Tibial nerve (tissue), 4 donors: ENCODE data around the gene AEN. TPM values are rescaled to one million over a fixed set of nuclear protein-coding genes. Genes with fewer than 3 reads are reported as not detected.
"Not testable (repeated sequence)": the region's sequence is repeated elsewhere in the genome, so short reads cannot be mapped to it uniquely, and the experiment has no call there.

ENCODE experiments used
- DNase-seq, 2 donors: peaks; one replicate each; pipeline ENCODE4 v3.0.0-alpha.2; 2019; ENCODE audit warnings: low spot score in 2 of 2
- H3K27ac ChIP-seq, 4 donors: fragments of 200-600 bp; sonication (generic) in 3 of 4; one replicate each; pipeline ENCODE4 v1.5.1; 2017 to 2019; ENCODE audit warnings: mild to moderate bottlenecking in 1 of 4
- H3K27me3 ChIP-seq, 2 donors: fragments of 200-600 bp; sonication (generic) in 1 of 2; one replicate each; pipeline versions ENCODE4 v1.5.1 to v1.6.0; 2017 to 2019
- H3K36me3 ChIP-seq, 3 donors: fragments of 200-600 bp; sonication (generic); one replicate each; pipeline ENCODE4 v1.5.1; 2018 to 2019
- H3K4me1 ChIP-seq, 4 donors: fragments of 200-600 bp; sonication (generic) in 3 of 4; one replicate each; pipeline ENCODE4 v1.5.1; 2017 to 2019
- H3K4me3 ChIP-seq, 4 donors: fragments of 200-600 bp; sonication (generic) in 3 of 4; one replicate each; pipeline ENCODE4 v1.5.1; 2017 to 2019; ENCODE audit warnings: mild to moderate bottlenecking in 1 of 4, moderate library complexity in 1 of 4
- H3K9me3 ChIP-seq, 4 donors: fragments of 200-600 bp; sonication (generic) in 3 of 4; one replicate each; pipeline ENCODE4 v1.5.1; 2017 to 2019
- EP300 ChIP-seq, 2 donors: sonication (generic); formaldehyde crosslinking; IDR thresholded peaks; one replicate each; pipeline ENCODE4 v1.6.1; 2017; ENCODE audit warnings: antibody characterized with exemption in 2 of 2, mild to moderate bottlenecking in 1 of 2
- POLR2A ChIP-seq, 2 donors: fragments of 450-650 bp; IDR thresholded peaks; one replicate each; pipeline ENCODE4 v1.6.1; 2017; ENCODE audit warnings: antibody characterized with exemption in 2 of 2, mild to moderate bottlenecking in 2 of 2, moderate library complexity in 2 of 2
- WGBS, 2 donors: methylation state at CpG; one replicate each; pipeline ENCODE4 v1.1.5; 2018; 5-methylcytosine and 5-hydroxymethylcytosine counted together
- total RNA-seq, 4 donors: library from RNA; depleted of rRNA; stranded (reverse); fragments of >200 nt; gene quantifications; one replicate each; pipeline ENCODE4 v1.1.0, GENCODE V29; 2016
- TF ChIP-seq, protein P1 (sequence below), 5 experiments: fragments of 200-600 bp in 3 of 5; fragments of 450-650 bp in 2 of 5; sonication (generic) in 3 of 5; IDR thresholded peaks; one replicate each; pipeline ENCODE4 v1.5.1; 2016 to 2019; ENCODE audit warnings: antibody characterized with exemption in 5 of 5, mild to moderate bottlenecking in 3 of 5, moderate library complexity in 2 of 5

The AEN gene
- total RNA-seq, 4 donors from 2014 or later = 10.1 to 17.8 (median 13.1) TPM

DNA sequence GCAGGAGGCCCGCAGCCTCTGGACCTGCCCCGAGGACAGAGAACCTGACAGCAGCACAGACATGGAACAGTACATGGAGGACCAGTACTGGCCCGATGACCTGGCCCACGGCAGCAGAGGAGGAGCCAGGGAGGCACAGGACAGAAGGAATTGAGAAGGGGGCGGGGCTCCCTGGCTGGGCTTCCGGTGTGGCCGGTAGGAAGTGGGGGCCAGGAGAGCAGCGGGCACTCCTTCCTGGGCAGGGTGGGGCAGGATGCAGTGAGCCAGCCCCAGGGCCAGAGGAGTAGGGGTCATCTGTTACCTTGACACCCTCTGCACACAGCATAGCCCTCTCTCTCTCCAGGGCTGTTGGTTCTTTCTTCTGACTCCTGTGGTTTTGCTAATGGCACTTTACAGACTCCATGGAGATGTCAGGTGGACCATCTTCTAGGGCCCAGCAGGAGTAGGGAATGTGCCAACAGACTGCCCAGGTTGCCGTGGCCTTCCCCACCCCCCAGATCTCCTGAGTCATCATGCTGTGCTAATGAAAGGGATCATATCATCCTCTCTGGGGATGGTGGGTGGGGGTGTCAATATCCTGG is 9.1 kb downstream of the AEN start:
- H3K36me3 ChIP-seq = peaks cover 0 to 80% (median 0%) of the 10 kb centered on the region in 3 donors
- peak overlapping the region in 3 of 4 donors; percentile 33 to 68 (median 57) for H3K27ac ChIP-seq
- no peak for DNase-seq
- TF ChIP-seq EP300 (IDR thresholded peaks at IDR 0.05) = peak in 1 of 2 donors; percentile 22
- TF ChIP-seq, protein P1, sequence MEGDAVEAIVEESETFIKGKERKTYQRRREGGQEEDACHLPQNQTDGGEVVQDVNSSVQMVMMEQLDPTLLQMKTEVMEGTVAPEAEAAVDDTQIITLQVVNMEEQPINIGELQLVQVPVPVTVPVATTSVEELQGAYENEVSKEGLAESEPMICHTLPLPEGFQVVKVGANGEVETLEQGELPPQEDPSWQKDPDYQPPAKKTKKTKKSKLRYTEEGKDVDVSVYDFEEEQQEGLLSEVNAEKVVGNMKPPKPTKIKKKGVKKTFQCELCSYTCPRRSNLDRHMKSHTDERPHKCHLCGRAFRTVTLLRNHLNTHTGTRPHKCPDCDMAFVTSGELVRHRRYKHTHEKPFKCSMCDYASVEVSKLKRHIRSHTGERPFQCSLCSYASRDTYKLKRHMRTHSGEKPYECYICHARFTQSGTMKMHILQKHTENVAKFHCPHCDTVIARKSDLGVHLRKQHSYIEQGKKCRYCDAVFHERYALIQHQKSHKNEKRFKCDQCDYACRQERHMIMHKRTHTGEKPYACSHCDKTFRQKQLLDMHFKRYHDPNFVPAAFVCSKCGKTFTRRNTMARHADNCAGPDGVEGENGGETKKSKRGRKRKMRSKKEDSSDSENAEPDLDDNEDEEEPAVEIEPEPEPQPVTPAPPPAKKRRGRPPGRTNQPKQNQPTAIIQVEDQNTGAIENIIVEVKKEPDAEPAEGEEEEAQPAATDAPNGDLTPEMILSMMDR (IDR thresholded peaks at IDR 0.05) = no peak
- H3K4me1 ChIP-seq = peaks cover 0 to 30% (median 2%) of the 10 kb centered on the region in 4 donors
- no peaks in the 10 kb centered on the region for H3K9me3 ChIP-seq
- no peak overlapping the region for H3K4me3 ChIP-seq
- H3K27me3 ChIP-seq = no peaks in the 10 kb centered on the region
- WGBS, 2 donors = 67 to 69% methylated on average over 9 of the region's 9 CpGs

DNA sequence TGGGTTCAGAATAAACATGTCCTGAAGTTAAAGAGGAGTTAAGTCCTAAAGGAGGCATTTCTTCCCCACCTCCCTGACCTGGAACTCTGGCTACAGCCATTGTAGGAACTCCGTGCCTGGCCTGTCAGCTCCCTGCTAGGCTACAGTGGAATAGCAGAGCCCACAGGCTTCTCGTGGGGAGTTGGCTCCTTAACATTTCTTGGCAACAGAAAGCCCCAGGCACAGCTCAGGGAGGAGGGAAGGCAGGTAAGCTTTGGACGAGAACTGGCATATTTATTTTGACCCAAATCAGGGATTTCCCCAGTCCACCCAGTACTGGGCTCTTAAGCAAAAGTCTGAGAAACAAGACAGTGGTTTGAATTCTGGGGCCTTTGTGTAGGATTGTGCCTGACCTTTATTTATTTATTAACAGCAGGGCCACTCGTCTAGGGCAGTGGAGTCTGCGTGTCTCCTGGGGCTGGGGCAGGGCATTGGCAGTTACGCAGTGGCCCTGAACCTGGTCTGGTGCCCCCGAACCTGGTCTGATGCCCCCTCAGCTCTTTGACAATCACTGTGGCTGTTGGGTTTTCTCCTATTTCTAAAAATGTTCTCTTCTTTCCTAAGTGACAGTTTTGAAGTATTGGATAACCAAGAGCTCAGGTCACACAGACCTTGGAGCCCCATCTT is 9.8 kb downstream of the AEN start:
- peaks cover 0 to 79% (median 0%) of the 10 kb centered on the region in 3 donors for H3K36me3 ChIP-seq
- WGBS, 2 donors = 67 to 70% methylated on average over 7 of the region's 7 CpGs
- no peaks in the 10 kb centered on the region for H3K27me3 ChIP-seq
- peak overlapping the region in 3 of 4 donors; percentile 33 to 68 (median 57) for H3K27ac ChIP-seq
- TF ChIP-seq POLR2A (IDR thresholded peaks at IDR 0.05) = no peak
- TF ChIP-seq, protein P1 (IDR thresholded peaks at IDR 0.05) = no peak
- TF ChIP-seq EP300 (IDR thresholded peaks at IDR 0.05) = no peak
- no peak for DNase-seq
- H3K4me3 ChIP-seq = no peak overlapping the region
- no peaks in the 10 kb centered on the region for H3K9me3 ChIP-seq
- peaks cover 0 to 30% (median 0%) of the 10 kb centered on the region in 4 donors for H3K4me1 ChIP-seq

DNA sequence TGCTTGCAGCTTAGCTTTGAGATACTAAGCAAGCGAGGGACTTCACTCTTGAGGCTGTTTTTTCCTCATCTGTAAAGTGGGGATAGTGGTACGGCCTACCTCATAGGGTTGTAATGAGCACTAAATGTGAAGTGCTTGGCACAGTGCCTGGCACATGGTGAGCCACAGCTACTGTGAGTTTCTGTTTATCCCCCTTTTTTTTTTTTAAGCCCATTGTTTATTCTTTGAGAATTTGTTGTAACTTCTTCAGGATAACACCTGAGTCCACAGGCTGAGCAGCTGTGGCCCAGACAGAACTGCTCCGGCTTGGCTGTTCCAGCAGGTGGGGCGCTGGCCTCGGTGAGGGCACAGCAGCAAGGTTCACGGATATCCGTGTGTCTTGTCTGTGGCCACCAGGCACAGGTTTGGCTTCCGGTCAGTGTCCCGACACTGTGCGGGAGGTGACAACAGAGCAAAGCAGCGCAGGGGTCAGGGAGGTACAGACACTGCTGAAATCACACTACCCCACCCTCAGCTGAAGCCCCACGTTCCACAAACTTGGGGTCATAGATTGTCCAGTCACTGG is 10.4 kb downstream of the AEN start:
- Histone ChIP-seq H3K36me3 (peaks cover 0 to 73% (median 0%) of the 10 kb centered on the region in 3 donors), H3K9me3 (no peaks in the 10 kb centered on the region), H3K4me3 (no peak overlapping the region), H3K27ac (peak overlapping the region in 3 of 4 donors; percentile 26 to 68 (median 57)), H3K4me1 (peaks cover 0 to 29% (median 0%) of the 10 kb centered on the region in 4 donors), H3K27me3 (no peaks in the 10 kb centered on the region)
- DNase-seq = no peak
- no peak for TF ChIP-seq EP300 (IDR thresholded peaks at IDR 0.05)
- TF ChIP-seq, protein P1 (IDR thresholded peaks at IDR 0.05) = no peak
- no peak for TF ChIP-seq POLR2A (IDR thresholded peaks at IDR 0.05)
- WGBS, 2 donors = 85 to 90% methylated on average over 10 to 12 of the region's 12 CpGs

DNA sequence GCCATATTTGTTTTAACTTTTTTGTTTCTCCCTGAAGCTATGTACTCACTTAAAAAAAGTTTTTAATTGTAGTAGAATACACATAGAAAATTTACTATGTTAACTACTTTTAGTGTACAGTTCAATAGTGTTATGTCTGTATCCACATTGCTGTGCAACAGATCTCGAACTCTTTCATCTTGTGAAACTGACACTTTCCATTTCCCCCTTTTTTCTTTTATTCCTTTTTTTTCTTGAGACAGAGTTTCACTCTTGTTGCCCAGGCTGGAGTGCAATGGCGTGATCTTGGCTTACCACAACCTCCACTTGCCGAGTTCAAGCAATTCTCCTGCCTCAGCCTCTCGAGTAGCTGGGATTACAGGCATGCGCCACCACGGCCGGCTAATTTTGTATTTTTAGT is 11.7 kb downstream of the AEN start:
- H3K9me3 ChIP-seq, H3K4me3 ChIP-seq, H3K27ac ChIP-seq, H3K27me3 ChIP-seq, DNase-seq: not testable (repeated sequence)
- Histone ChIP-seq H3K4me1 (peaks cover 0 to 35% (median 4%) of the 10 kb centered on the region in 4 donors), H3K36me3 (peaks cover 0 to 62% (median 0%) of the 10 kb centered on the region in 3 donors)
- WGBS, 2 donors = 85 to 91% methylated on average over 7 of the region's 7 CpGs

DNA sequence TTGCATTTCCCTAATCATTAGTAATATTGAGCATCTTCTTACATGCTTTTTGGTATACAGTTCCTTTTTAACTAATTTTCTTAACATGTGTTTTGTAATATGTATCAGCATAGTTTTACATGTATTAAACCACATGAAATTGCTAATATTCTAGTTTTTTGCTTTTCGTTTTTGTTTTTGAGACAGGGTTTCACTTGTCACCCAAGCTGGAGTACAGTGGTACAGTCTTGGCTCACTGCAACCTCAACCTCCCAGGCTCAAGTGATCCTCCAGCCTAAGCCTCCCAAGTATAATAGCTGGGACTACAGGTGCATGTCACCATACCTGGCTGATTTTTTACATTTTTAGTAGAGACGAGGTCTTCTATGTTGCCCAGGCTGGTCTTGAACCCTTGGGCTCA is 13.3 kb downstream of the AEN start:
- H3K27me3 ChIP-seq = no peaks in the 10 kb centered on the region
- peak overlapping the region in 1 of 4 donors; percentile 99 for H3K27ac ChIP-seq
- H3K4me1 ChIP-seq = peaks cover 0 to 42% (median 15%) of the 10 kb centered on the region in 4 donors
- no peaks in the 10 kb centered on the region for H3K9me3 ChIP-seq
- no peak for TF ChIP-seq POLR2A (IDR thresholded peaks at IDR 0.05)
- 92% methylated on average over 2 of the region's 2 CpGs for WGBS, 2 donors
- no peak for DNase-seq
- no peak overlapping the region for H3K4me3 ChIP-seq
- H3K36me3 ChIP-seq = peaks cover 0 to 45% (median 0%) of the 10 kb centered on the region in 3 donors

DNA sequence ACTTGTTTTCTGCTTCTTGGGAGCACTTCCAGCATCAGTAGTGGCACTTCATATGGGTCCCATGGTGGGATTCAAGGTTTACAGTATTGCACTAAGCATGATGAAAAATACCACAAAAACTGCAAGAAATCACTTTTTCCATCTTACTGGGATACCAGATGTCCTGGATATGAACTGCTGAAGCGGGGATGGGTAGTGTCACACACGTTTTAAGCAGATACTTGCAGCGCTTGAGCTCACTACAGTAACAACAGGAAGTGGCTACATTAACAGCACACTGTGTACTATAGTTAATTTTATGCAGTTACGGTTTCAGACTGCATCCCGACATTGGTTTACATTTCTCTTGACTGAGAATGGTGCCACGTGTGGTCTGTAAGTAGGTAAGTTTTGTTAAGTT is 14.2 kb downstream of the AEN start:
- 62 to 69% methylated on average over 6 of the region's 6 CpGs for WGBS, 2 donors
- peak in 1 of 2 donors; percentile 37 for TF ChIP-seq EP300 (IDR thresholded peaks at IDR 0.05)
- TF ChIP-seq POLR2A (IDR thresholded peaks at IDR 0.05) = no peak
- TF ChIP-seq, protein P1 (IDR thresholded peaks at IDR 0.05) = no peak
- DNase-seq = no peak
- H3K36me3 ChIP-seq = peaks cover 0 to 37% (median 0%) of the 10 kb centered on the region in 3 donors
- no peak overlapping the region for H3K4me3 ChIP-seq
- peak overlapping the region in 2 of 4 donors; percentile 97 to 99 for H3K27ac ChIP-seq
- no peaks in the 10 kb centered on the region for H3K9me3 ChIP-seq
- H3K27me3 ChIP-seq = no peaks in the 10 kb centered on the region
- H3K4me1 ChIP-seq = peaks cover 0 to 43% (median 23%) of the 10 kb centered on the region in 4 donors
